GM23338 (cell line): Measurements from ENCODE around the gene ACP5. TPM values are rescaled to one million over a fixed set of nuclear protein-coding genes. Genes with fewer than 3 reads are reported as not detected.

Experiments used
- ATAC-seq: fragments of 200-7000 bp; cut with Tn5 transposase; 3 replicates; pipeline ENCODE4 v1.9.1; 2020
- DNase-seq: peaks from one replicate; pipeline ENCODE4 v3.0.0-alpha.2; 2015; ENCODE audit warnings: low spot score
- H2AFZ ChIP-seq: fragments of 200-600 bp; sonication (generic); 2 replicates; pipeline ENCODE4 v1.8.0; 2016; ENCODE audit warnings: antibody characterized with exemption, mild to moderate bottlenecking, moderate library complexity
- H3F3A ChIP-seq: fragments of 200-600 bp; sonication (generic); replicated peaks from 2 replicates; pipeline ENCODE4 v1.8.0; 2017; ENCODE audit warnings: antibody characterized with exemption, mixed run types, low read depth
- H3K27ac ChIP-seq: fragments of 200-600 bp; sonication (generic); 2 replicates; pipeline ENCODE4 v1.6.1; 2016; ENCODE audit warnings: low read depth
- H3K27me3 ChIP-seq: fragments of 200-600 bp; sonication (generic); 2 replicates; pipeline ENCODE4 v1.8.0; 2016; ENCODE audit warnings: mild to moderate bottlenecking, mixed run types, moderate library complexity; ENCODE audit not compliant: insufficient read depth
- H3K36me3 ChIP-seq: fragments of 200-600 bp; sonication (generic); 2 replicates; pipeline ENCODE4 v1.8.0; 2016; ENCODE audit warnings: mild to moderate bottlenecking; ENCODE audit not compliant: insufficient read depth
- H3K4me1 ChIP-seq: fragments of 200-600 bp; sonication (generic); 2 replicates; pipeline ENCODE4 v1.8.0; 2016; ENCODE audit warnings: mild to moderate bottlenecking, moderate library complexity; ENCODE audit not compliant: insufficient read depth
- H3K4me2 ChIP-seq: fragments of 200-600 bp; sonication (generic); 2 replicates; pipeline ENCODE4 v1.7.1; 2017; ENCODE audit warnings: mixed run types
- H3K4me3 ChIP-seq: fragments of 200-600 bp; sonication (generic); 2 replicates; pipeline ENCODE4 v1.6.1; 2016; ENCODE audit warnings: mixed run types
- H3K79me2 ChIP-seq: fragments of 200-600 bp; sonication (generic); replicated peaks from 2 replicates; pipeline ENCODE4 v1.8.0; 2017; ENCODE audit warnings: mild to moderate bottlenecking; ENCODE audit not compliant: insufficient read depth
- H3K9me2 ChIP-seq: fragments of 200-600 bp; sonication (generic); 2 replicates; pipeline ENCODE4 v1.8.0; 2017; ENCODE audit not compliant: insufficient read depth
- H4K20me1 ChIP-seq: fragments of 200-600 bp; sonication (generic); replicated peaks from 2 replicates; pipeline ENCODE4 v1.8.0; 2017; ENCODE audit warnings: mild to moderate bottlenecking; ENCODE audit not compliant: insufficient read depth
- H3K27ac Mint-ChIP-seq: 2 replicates; pipeline ENCODE4 v1.8.0; 2020; ENCODE audit warnings: inconsistent platforms, mild to moderate bottlenecking, moderate library complexity, mixed read lengths
- H3K27me3 Mint-ChIP-seq: 3 replicates; pipeline ENCODE4 v1.8.0; 2022; ENCODE audit warnings: low read depth, mild to moderate bottlenecking, moderate library complexity, mixed read lengths, inconsistent platforms; ENCODE audit not compliant: insufficient read depth, poor library complexity
- H3K36me3 Mint-ChIP-seq: 3 replicates; pipeline ENCODE4 v1.8.0; 2021; ENCODE audit warnings: low read depth, mild to moderate bottlenecking, inconsistent platforms, moderate library complexity, mixed read lengths
- H3K4me1 Mint-ChIP-seq: 3 replicates; pipeline ENCODE4 v1.8.0; 2020; ENCODE audit warnings: mild to moderate bottlenecking, inconsistent platforms, mixed read lengths
- H3K4me3 Mint-ChIP-seq: 3 replicates; pipeline ENCODE4 v1.8.0; 2021; ENCODE audit warnings: moderate library complexity, mild to moderate bottlenecking, inconsistent platforms, mixed read lengths
- H3K9me3 Mint-ChIP-seq: 3 replicates; pipeline ENCODE4 v1.8.0; 2020; ENCODE audit warnings: moderate library complexity, mild to moderate bottlenecking, inconsistent platforms, mixed read lengths
- EZH2 ChIP-seq: fragments of 200-600 bp; sonication (generic); IDR thresholded peaks from one replicate; pipeline ENCODE4 v1.8.0; 2017; ENCODE audit warnings: antibody characterized with exemption, mild to moderate bottlenecking, low read depth; ENCODE audit not compliant: unreplicated experiment
- EZH2phosphoT487 ChIP-seq: fragments of 200-600 bp; sonication (generic); IDR thresholded peaks from one replicate; pipeline ENCODE4 v1.8.1; 2018; ENCODE audit warnings: antibody characterized with exemption; ENCODE audit not compliant: unreplicated experiment
- JUNB ChIP-seq: IDR thresholded peaks from one replicate; pipeline ENCODE4 v1.6.1; 2016; ENCODE audit warnings: antibody characterized with exemption; ENCODE audit not compliant: unreplicated experiment
- ZNF331 ChIP-seq: fragments of 250-450 bp; sonication (Bioruptor Pico); IDR thresholded peaks from 2 replicates; pipeline ENCODE4 v1.5.0; 2020; ENCODE audit warnings: low read depth, mild to moderate bottlenecking, moderate library complexity
- polyA plus RNA-seq: library from polyadenylated mRNA; unstranded; fragments of >200 nt; fragmentation: Nextera tagmentation; extraction: Ambion mirVana; gene quantifications from 2 replicates; pipeline ENCODE4 v1.2.1, GENCODE V29; 2016
- total RNA-seq: library from RNA; depleted of rRNA; stranded (reverse); fragments of >200 nt; shearing (Covaris generic); gene quantifications from 2 replicates; pipeline ENCODE4 v1.2.3, GENCODE V29; 2014
- TF ChIP-seq, protein P1 (sequence below): IDR thresholded peaks from one replicate; pipeline ENCODE4 v1.6.1; 2018; ENCODE audit warnings: antibody characterized with exemption; ENCODE audit not compliant: unreplicated experiment
- TF ChIP-seq, protein P2 (sequence below), 2 experiments: fragments of 200-600 bp in 1 of 2; sonication (generic) in 1 of 2; conservative IDR thresholded peaks; 2 replicates each; pipeline versions ENCODE4 v1.5.1 to v1.6.1; 2016 to 2017; ENCODE audit warnings: antibody characterized with exemption in 2 of 2, low read depth in 2 of 2, mild to moderate bottlenecking in 2 of 2, moderate library complexity in 1 of 2
- TF ChIP-seq, protein P3 (sequence below): fragments of 250-450 bp; sonication (Bioruptor Pico); IDR thresholded peaks from 2 replicates; pipeline ENCODE4 v1.5.0; 2020; ENCODE audit warnings: mild to moderate bottlenecking, moderate library complexity

ACP5 gene
- total and polyA plus RNA-seq, 2 experiments from 2014 or later, result 6.7 to 12.8 TPM

DNA sequence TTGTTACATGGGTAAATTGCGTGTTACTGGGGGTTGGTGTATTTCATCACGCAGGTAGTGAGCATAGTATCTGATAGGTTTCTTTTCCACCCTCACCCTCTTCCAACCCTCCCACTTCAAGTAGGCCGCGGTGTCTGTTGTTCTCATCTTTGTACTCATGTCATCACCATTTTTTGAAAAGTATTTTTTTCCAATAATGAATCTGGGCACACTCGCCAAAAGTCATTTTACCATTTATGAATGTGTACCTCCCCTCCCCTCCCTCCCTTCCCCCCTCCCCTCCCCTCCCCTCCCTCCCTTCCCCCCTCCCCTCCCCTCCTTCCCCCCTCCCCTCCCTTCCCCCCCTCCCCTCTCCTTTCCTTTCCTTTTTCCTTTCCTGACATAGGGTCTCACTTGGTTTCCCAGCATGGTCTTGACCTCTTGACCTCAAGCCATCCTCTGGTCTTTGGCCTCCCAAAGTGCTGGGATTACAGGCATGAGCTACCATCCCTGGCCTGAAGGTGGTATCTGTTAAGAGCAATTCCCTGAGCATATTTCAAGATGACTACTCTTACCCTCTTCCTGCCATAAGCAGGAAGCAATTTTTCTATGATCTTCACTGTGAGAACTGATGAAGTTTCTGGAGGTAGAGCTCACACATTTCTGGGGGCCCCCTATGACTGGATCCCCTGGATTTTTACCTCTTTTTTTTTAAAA lies 35.5 kb upstream of the ACP5 start:
- peak; percentile 54 for ATAC-seq
- H3K4me2 ChIP-seq, result no peak overlapping the region
- TF ChIP-seq EZH2phosphoT487 (no peak), ZNF331 (CRISPR knock-in tag) (no peak), EZH2 (no peak)
- TF ChIP-seq, protein P1, sequence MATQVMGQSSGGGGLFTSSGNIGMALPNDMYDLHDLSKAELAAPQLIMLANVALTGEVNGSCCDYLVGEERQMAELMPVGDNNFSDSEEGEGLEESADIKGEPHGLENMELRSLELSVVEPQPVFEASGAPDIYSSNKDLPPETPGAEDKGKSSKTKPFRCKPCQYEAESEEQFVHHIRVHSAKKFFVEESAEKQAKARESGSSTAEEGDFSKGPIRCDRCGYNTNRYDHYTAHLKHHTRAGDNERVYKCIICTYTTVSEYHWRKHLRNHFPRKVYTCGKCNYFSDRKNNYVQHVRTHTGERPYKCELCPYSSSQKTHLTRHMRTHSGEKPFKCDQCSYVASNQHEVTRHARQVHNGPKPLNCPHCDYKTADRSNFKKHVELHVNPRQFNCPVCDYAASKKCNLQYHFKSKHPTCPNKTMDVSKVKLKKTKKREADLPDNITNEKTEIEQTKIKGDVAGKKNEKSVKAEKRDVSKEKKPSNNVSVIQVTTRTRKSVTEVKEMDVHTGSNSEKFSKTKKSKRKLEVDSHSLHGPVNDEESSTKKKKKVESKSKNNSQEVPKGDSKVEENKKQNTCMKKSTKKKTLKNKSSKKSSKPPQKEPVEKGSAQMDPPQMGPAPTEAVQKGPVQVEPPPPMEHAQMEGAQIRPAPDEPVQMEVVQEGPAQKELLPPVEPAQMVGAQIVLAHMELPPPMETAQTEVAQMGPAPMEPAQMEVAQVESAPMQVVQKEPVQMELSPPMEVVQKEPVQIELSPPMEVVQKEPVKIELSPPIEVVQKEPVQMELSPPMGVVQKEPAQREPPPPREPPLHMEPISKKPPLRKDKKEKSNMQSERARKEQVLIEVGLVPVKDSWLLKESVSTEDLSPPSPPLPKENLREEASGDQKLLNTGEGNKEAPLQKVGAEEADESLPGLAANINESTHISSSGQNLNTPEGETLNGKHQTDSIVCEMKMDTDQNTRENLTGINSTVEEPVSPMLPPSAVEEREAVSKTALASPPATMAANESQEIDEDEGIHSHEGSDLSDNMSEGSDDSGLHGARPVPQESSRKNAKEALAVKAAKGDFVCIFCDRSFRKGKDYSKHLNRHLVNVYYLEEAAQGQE, result no peak
- TF ChIP-seq, protein P2, sequence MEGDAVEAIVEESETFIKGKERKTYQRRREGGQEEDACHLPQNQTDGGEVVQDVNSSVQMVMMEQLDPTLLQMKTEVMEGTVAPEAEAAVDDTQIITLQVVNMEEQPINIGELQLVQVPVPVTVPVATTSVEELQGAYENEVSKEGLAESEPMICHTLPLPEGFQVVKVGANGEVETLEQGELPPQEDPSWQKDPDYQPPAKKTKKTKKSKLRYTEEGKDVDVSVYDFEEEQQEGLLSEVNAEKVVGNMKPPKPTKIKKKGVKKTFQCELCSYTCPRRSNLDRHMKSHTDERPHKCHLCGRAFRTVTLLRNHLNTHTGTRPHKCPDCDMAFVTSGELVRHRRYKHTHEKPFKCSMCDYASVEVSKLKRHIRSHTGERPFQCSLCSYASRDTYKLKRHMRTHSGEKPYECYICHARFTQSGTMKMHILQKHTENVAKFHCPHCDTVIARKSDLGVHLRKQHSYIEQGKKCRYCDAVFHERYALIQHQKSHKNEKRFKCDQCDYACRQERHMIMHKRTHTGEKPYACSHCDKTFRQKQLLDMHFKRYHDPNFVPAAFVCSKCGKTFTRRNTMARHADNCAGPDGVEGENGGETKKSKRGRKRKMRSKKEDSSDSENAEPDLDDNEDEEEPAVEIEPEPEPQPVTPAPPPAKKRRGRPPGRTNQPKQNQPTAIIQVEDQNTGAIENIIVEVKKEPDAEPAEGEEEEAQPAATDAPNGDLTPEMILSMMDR (conservative IDR thresholded peaks at IDR 0.05; ENCODE audit: low read depth in 2 of 2), result peak; percentile 33 to 43
- H3K4me1 ChIP-seq, result peaks cover 5% of the 10 kb centered on the region
- H3K27ac ChIP-seq, result no peak overlapping the region
- peaks cover 4% of the 10 kb centered on the region; the same call in 1 of the 3 replicates for H3K4me1 Mint-ChIP-seq
- H2AFZ ChIP-seq, result no peak overlapping the region
- peaks cover 4% of the 10 kb centered on the region; the same call in 1 of the 2 replicates for H3K9me2 ChIP-seq
- 0 out of 2 replicates have a peak, but pooled peaks cover 4% of the 10 kb centered on the region for H3F3A ChIP-seq
- H3K36me3 ChIP-seq, result peaks cover 30% of the 10 kb centered on the region
- H3K4me3 ChIP-seq, result no peak overlapping the region
- peaks cover 60% of the 10 kb centered on the region for H3K9me3 Mint-ChIP-seq
- H3K4me3 Mint-ChIP-seq, result no peak overlapping the region
- H4K20me1 ChIP-seq, result peaks cover 4% of the 10 kb centered on the region
- no peaks in the 10 kb centered on the region for H3K27me3 ChIP-seq
- no peak overlapping the region for H3K27ac Mint-ChIP-seq
- DNase-seq, result peak; percentile 75
- peaks cover 85% of the 10 kb centered on the region for H3K36me3 Mint-ChIP-seq
- peaks cover 2% of the 10 kb centered on the region for H3K27me3 Mint-ChIP-seq
- peaks cover 55% of the 10 kb centered on the region for H3K79me2 ChIP-seq

DNA sequence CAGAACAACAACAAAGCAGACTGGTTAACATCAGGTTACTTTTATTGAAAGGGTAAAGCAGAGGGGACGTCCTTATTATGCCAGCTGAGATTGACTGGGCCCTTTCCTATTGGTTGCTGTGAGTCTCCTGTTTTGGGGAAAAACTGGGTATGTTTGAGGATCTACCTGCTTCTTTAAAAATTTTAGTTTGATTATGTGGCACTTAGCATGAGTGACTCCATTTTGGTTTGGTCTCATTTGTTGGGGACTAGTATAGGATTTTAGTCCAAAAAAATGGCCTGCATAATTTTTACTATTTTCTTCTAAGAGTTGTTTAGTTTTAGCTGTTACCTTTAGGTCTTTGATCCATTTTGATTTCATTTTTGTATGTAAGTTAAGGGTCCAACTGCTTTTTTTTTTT lies 34.3 kb upstream of the ACP5 start:
- peaks cover 2% of the 10 kb centered on the region for H3K27me3 Mint-ChIP-seq
- TF ChIP-seq, protein P3, sequence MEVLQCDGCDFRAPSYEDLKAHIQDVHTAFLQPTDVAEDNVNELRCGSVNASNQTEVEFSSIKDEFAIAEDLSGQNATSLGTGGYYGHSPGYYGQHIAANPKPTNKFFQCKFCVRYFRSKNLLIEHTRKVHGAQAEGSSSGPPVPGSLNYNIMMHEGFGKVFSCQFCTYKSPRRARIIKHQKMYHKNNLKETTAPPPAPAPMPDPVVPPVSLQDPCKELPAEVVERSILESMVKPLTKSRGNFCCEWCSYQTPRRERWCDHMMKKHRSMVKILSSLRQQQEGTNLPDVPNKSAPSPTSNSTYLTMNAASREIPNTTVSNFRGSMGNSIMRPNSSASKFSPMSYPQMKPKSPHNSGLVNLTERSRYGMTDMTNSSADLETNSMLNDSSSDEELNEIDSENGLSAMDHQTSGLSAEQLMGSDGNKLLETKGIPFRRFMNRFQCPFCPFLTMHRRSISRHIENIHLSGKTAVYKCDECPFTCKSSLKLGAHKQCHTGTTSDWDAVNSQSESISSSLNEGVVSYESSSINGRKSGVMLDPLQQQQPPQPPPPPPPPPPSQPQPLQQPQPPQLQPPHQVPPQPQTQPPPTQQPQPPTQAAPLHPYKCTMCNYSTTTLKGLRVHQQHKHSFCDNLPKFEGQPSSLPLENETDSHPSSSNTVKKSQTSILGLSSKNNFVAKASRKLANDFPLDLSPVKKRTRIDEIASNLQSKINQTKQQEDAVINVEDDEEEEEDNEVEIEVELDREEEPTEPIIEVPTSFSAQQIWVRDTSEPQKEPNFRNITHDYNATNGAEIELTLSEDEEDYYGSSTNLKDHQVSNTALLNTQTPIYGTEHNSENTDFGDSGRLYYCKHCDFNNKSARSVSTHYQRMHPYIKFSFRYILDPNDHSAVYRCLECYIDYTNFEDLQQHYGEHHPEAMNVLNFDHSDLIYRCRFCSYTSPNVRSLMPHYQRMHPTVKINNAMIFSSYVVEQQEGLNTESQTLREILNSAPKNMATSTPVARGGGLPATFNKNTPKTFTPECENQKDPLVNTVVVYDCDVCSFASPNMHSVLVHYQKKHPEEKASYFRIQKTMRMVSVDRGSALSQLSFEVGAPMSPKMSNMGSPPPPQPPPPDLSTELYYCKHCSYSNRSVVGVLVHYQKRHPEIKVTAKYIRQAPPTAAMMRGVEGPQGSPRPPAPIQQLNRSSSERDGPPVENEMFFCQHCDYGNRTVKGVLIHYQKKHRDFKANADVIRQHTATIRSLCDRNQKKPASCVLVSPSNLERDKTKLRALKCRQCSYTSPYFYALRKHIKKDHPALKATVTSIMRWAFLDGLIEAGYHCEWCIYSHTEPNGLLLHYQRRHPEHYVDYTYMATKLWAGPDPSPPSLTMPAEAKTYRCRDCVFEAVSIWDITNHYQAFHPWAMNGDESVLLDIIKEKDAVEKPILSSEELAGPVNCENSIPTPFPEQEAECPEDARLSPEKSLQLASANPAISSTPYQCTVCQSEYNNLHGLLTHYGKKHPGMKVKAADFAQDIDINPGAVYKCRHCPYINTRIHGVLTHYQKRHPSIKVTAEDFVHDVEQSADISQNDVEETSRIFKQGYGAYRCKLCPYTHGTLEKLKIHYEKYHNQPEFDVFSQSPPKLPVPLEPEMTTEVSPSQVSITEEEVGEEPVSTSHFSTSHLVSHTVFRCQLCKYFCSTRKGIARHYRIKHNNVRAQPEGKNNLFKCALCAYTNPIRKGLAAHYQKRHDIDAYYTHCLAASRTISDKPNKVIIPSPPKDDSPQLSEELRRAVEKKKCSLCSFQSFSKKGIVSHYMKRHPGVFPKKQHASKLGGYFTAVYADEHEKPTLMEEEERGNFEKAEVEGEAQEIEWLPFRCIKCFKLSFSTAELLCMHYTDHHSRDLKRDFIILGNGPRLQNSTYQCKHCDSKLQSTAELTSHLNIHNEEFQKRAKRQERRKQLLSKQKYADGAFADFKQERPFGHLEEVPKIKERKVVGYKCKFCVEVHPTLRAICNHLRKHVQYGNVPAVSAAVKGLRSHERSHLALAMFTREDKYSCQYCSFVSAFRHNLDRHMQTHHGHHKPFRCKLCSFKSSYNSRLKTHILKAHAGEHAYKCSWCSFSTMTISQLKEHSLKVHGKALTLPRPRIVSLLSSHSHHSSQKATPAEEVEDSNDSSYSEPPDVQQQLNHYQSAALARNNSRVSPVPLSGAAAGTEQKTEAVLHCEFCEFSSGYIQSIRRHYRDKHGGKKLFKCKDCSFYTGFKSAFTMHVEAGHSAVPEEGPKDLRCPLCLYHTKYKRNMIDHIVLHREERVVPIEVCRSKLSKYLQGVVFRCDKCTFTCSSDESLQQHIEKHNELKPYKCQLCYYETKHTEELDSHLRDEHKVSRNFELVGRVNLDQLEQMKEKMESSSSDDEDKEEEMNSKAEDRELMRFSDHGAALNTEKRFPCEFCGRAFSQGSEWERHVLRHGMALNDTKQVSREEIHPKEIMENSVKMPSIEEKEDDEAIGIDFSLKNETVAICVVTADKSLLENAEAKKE (CRISPR knock-in tag), result no peak
- 0 out of 2 replicates have a peak, but pooled peaks have one; percentile 2 for TF ChIP-seq ZNF331 (CRISPR knock-in tag)
- no peak for TF ChIP-seq EZH2
- TF ChIP-seq JUNB, result no peak
- Histone ChIP-seq H3K9me2 (peaks cover 8% of the 10 kb centered on the region; the same call in 1 of the 2 replicates), H3K4me2 (no peak overlapping the region), H4K20me1 (peaks cover 6% of the 10 kb centered on the region; the same call in 1 of the 2 replicates), H3K4me1 (peaks cover 5% of the 10 kb centered on the region), H3K36me3 (peaks cover 18% of the 10 kb centered on the region), H3F3A (0 out of 2 replicates have a peak, but pooled peaks cover 4% of the 10 kb centered on the region), H2AFZ (no peak overlapping the region), H3K79me2 (peaks cover 63% of the 10 kb centered on the region), H3K4me3 (no peak overlapping the region), H3K27me3 (no peaks in the 10 kb centered on the region), H3K27ac (no peak overlapping the region)
- H3K4me3 Mint-ChIP-seq, result no peak overlapping the region; the same call in 2 of the 3 replicates
- peaks cover 60% of the 10 kb centered on the region for H3K9me3 Mint-ChIP-seq
- peaks cover 85% of the 10 kb centered on the region for H3K36me3 Mint-ChIP-seq
- peaks cover 4% of the 10 kb centered on the region; the same call in 1 of the 3 replicates for H3K4me1 Mint-ChIP-seq
- DNase-seq, result no peak
- no peak overlapping the region for H3K27ac Mint-ChIP-seq
- ATAC-seq, result no peak
